GM18526 (cell line): ENCODE results near the gene LTB.

Experiments
- POLR2A ChIP-seq: IDR thresholded peaks from 3 replicates; pipeline ENCODE4 v1.6.1; 2011; ENCODE audit not compliant: insufficient read length; ENCODE audit errors: extremely low read depth

Gene LTB

GRCh38 chr6:31533455-31533841 lies 48.8 kb downstream of the LTB start:
- TF ChIP-seq POLR2A, result no peak

GRCh38 chr6:31532644-31533454 lies 49.4 kb downstream of the LTB start:
- TF ChIP-seq POLR2A, result no peak

- no peak for TF ChIP-seq POLR2A
Measured at GRCh38 chr6:31531771-31532643, 50.2 kb downstream of the LTB start.

GRCh38 chr6:31531162-31531561 lies 51.1 kb downstream of the LTB start:
- no peak for TF ChIP-seq POLR2A

GRCh38 chr6:31530659-31531058 lies 51.6 kb downstream of the LTB start:
- no peak for TF ChIP-seq POLR2A
